WERI-Rb-1 (cell line): Measurements from ENCODE around the gene TMEM201.

Experiments used
- DNase-seq: peaks from one replicate; pipeline ENCODE4 v3.0.0-alpha.2; 2020
- H3K27ac ChIP-seq: fragments of 250-450 bp; sonication (Bioruptor Pico); 2 replicates; pipeline ENCODE4 v1.5.1; 2020; ENCODE audit warnings: mild to moderate bottlenecking, moderate library complexity
- H3K27me3 ChIP-seq: fragments of 250-450 bp; sonication (Bioruptor Pico); 2 replicates; pipeline ENCODE4 v1.5.1; 2021; ENCODE audit warnings: mild to moderate bottlenecking, low read depth, moderate library complexity; ENCODE audit not compliant: insufficient read depth, severe bottlenecking
- H3K36me3 ChIP-seq: fragments of 250-450 bp; sonication (Bioruptor Pico); 2 replicates; pipeline ENCODE4 v1.5.1; 2020; ENCODE audit warnings: mild to moderate bottlenecking, moderate library complexity
- H3K4me3 ChIP-seq: 2 replicates; pipeline ENCODE4 v1.5.1; 2011; ENCODE audit warnings: low read depth, mild to moderate bottlenecking, control low read depth, low read length
- H3K9me3 ChIP-seq: fragments of 250-450 bp; sonication (Bioruptor Pico); 2 replicates; pipeline ENCODE4 v1.5.1; 2021; ENCODE audit warnings: mild to moderate bottlenecking, moderate library complexity; ENCODE audit not compliant: severe bottlenecking
- TF ChIP-seq, protein P1 (sequence below): IDR thresholded peaks from 2 replicates; pipeline ENCODE4 v1.5.1; 2011; ENCODE audit warnings: low read depth, mild to moderate bottlenecking, control low read depth, inconsistent platforms, low read length

Gene TMEM201

DNA sequence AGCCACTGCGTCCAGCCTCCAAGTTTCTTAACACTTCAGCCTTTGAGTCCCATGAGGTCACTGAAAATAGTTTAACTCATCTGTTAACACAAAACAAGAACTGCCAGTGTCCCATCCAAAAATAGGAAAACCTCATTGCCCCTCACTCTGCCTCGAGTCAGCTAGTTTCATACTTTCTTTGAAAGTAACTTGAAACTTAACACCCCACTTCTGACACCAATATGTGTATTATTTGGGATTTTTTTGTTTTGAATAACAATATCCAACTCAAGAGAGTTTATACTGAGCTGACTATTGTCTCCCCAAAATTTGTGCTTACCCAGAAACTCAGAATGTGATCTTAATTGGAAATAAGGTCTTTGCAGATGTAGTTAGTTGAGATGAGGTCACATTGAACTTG, 45.9 kb downstream of the TMEM201 start:
- Histone ChIP-seq H3K4me3 (no peak overlapping the region), H3K27me3 (no peaks in the 10 kb centered on the region), H3K9me3 (no peaks in the 10 kb centered on the region), H3K36me3 (no peaks in the 10 kb centered on the region), H3K27ac (no peak overlapping the region)
- no peak for DNase-seq
- TF ChIP-seq, protein P1, sequence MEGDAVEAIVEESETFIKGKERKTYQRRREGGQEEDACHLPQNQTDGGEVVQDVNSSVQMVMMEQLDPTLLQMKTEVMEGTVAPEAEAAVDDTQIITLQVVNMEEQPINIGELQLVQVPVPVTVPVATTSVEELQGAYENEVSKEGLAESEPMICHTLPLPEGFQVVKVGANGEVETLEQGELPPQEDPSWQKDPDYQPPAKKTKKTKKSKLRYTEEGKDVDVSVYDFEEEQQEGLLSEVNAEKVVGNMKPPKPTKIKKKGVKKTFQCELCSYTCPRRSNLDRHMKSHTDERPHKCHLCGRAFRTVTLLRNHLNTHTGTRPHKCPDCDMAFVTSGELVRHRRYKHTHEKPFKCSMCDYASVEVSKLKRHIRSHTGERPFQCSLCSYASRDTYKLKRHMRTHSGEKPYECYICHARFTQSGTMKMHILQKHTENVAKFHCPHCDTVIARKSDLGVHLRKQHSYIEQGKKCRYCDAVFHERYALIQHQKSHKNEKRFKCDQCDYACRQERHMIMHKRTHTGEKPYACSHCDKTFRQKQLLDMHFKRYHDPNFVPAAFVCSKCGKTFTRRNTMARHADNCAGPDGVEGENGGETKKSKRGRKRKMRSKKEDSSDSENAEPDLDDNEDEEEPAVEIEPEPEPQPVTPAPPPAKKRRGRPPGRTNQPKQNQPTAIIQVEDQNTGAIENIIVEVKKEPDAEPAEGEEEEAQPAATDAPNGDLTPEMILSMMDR: no peak

DNA sequence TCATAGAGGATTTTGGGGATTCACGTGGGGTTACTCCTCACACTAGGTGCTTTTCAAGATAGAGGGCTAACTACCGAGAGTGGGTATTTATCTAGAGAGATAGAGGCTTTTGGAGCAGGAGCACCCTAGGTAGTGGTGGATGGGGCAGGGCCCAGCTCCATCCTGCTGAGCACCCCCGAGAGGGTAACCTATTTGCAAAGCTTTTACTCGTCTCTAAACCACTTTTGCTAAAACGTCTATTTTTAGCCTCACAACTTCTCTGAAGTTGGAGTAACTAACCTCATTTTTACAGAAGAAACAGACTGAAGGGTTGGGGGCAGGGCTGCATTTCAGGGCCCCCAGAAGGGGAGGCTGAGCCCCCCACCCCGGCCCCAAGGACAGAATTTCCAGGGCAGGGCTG, 50.5 kb downstream of the TMEM201 start:
- DNase-seq: no peak
- Histone ChIP-seq H3K27me3 (no peaks in the 10 kb centered on the region), H3K9me3 (no peaks in the 10 kb centered on the region), H3K36me3 (no peaks in the 10 kb centered on the region), H3K27ac (no peak overlapping the region), H3K4me3 (no peak overlapping the region)
- TF ChIP-seq, protein P1: no peak

GRCh38 chr1:9643351-9644256, 54.9 kb downstream of the TMEM201 start:
- no peak for DNase-seq
- Histone ChIP-seq H3K9me3 (no peaks in the 10 kb centered on the region), H3K27me3 (no peaks in the 10 kb centered on the region), H3K27ac (no peak overlapping the region), H3K4me3 (no peak overlapping the region), H3K36me3 (no peaks in the 10 kb centered on the region)
- TF ChIP-seq, protein P1: no peak

GRCh38 chr1:9646037-9646436, 57.3 kb downstream of the TMEM201 start:
- no peak overlapping the region for H3K4me3 ChIP-seq
- no peaks in the 10 kb centered on the region for H3K27me3 ChIP-seq
- H3K27ac ChIP-seq: no peak overlapping the region
- H3K36me3 ChIP-seq: no peaks in the 10 kb centered on the region
- H3K9me3 ChIP-seq: no peaks in the 10 kb centered on the region
- TF ChIP-seq, protein P1: no peak
- no peak for DNase-seq

- H3K27ac ChIP-seq: no peak overlapping the region
- H3K27me3 ChIP-seq: no peaks in the 10 kb centered on the region
- DNase-seq: no peak
- no peaks in the 10 kb centered on the region for H3K36me3 ChIP-seq
- TF ChIP-seq, protein P1: no peak
- no peaks in the 10 kb centered on the region for H3K9me3 ChIP-seq
- no peak overlapping the region for H3K4me3 ChIP-seq
Observed at GRCh38 chr1:9648171-9648570, 59.5 kb downstream of the TMEM201 start.
